ENCODE data around the gene TMEM72. TPM values are rescaled to one million over a fixed set of nuclear protein-coding genes. Genes with fewer than 3 reads are reported as not detected.

The TMEM72 gene
- total and polyA plus RNA-seq, 2 of the 13 experiments (the other 11 are each of a cell fraction or from before 2014, with no cell fraction given), result 0.04 TPM; not detected in 1

DNA sequence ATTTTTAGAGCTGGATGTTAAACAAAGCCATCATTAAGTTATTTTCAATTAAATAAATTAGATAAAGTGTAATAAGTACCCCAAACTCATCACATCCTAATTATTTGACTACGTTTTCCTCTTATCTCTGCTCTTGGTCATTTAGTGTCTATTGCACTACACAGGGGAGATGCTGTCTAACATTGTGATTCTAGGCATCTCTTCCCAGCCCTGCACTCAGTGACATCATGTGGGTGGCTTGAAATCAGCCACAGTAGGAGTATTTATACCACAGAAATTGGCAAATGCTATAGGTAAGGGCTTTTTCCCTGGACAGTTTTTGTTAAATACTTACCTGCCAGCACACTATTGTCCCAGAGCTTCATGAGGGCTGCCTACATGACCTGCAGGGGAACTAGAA lies 21.3 kb upstream of the TMEM72 start:
- Histone ChIP-seq H3K27me3 (ENCODE audit: control insufficient read depth in 1 of 2, insufficient read depth in 2 of 2, low read length in 2 of 2) (peaks cover 0 to 12% of the 10 kb centered on the region in 2 experiments; a peak in 1 of 5 replicates), H2AFZ (ENCODE audit: low read length) (no peak overlapping the region), H3K79me2 (ENCODE audit: insufficient read depth, low read length) (no peaks in the 10 kb centered on the region), H3K27ac (ENCODE audit: extremely low read length, insufficient read depth, low read length) (no peak overlapping the region), H3K4me1 (ENCODE audit: insufficient read depth, low read length) (no peaks in the 10 kb centered on the region), H3K4me3 (replicated peaks in 1 of 3; ENCODE audit: insufficient read depth in 1 of 3, low read depth in 2 of 3, low read length in 3 of 3) (no peak overlapping the region), H3K4me2 (ENCODE audit: low read depth, low read length) (no peak overlapping the region), H4K20me1 (ENCODE audit: insufficient read depth, low read length) (no peaks in the 10 kb centered on the region), H3K36me3 (replicated peaks in 1 of 2; ENCODE audit: control insufficient read depth in 1 of 2, insufficient read depth in 2 of 2, low read length in 2 of 2) (no peaks in the 10 kb centered on the region), H3K9ac (ENCODE audit: insufficient read depth, low read depth, low read length) (no peak overlapping the region), H3K9me3 (ENCODE audit: low read length) (no peaks in the 10 kb centered on the region)
- FAIRE-seq (no peak), ATAC-seq (no peak), DNase-seq (ENCODE audit: low spot score) (no peak)
- WGBS (ENCODE audit: low lambda C conversion rate), result 0% methylated on average over 1 of the region's 1 CpG
- TF ChIP-seq, protein P1, sequence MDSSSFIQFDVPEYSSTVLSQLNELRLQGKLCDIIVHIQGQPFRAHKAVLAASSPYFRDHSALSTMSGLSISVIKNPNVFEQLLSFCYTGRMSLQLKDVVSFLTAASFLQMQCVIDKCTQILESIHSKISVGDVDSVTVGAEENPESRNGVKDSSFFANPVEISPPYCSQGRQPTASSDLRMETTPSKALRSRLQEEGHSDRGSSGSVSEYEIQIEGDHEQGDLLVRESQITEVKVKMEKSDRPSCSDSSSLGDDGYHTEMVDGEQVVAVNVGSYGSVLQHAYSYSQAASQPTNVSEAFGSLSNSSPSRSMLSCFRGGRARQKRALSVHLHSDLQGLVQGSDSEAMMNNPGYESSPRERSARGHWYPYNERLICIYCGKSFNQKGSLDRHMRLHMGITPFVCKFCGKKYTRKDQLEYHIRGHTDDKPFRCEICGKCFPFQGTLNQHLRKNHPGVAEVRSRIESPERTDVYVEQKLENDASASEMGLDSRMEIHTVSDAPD (CRISPR knock-in tag; IDR thresholded peaks at IDR 0.05), result no peak
- TF ChIP-seq, protein P2, sequence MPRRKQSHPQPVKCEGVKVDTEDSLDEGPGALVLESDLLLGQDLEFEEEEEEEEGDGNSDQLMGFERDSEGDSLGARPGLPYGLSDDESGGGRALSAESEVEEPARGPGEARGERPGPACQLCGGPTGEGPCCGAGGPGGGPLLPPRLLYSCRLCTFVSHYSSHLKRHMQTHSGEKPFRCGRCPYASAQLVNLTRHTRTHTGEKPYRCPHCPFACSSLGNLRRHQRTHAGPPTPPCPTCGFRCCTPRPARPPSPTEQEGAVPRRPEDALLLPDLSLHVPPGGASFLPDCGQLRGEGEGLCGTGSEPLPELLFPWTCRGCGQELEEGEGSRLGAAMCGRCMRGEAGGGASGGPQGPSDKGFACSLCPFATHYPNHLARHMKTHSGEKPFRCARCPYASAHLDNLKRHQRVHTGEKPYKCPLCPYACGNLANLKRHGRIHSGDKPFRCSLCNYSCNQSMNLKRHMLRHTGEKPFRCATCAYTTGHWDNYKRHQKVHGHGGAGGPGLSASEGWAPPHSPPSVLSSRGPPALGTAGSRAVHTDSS (CRISPR knock-in tag; conservative IDR thresholded peaks at IDR 0.05), result no peak
- no peak for TF ChIP-seq CEBPG (CRISPR knock-in tag; IDR thresholded peaks at IDR 0.05)
- no peak for TF ChIP-seq ZNF670 (CRISPR knock-in tag; IDR thresholded peaks at IDR 0.05; ENCODE audit: borderline replicate concordance)
- TF ChIP-seq ZNF292 (CRISPR knock-in tag; IDR thresholded peaks at IDR 0.05; ENCODE audit: borderline replicate concordance, low read depth), result no peak
- TF ChIP-seq, protein P3, sequence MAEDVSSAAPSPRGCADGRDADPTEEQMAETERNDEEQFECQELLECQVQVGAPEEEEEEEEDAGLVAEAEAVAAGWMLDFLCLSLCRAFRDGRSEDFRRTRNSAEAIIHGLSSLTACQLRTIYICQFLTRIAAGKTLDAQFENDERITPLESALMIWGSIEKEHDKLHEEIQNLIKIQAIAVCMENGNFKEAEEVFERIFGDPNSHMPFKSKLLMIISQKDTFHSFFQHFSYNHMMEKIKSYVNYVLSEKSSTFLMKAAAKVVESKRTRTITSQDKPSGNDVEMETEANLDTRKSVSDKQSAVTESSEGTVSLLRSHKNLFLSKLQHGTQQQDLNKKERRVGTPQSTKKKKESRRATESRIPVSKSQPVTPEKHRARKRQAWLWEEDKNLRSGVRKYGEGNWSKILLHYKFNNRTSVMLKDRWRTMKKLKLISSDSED (CRISPR knock-in tag; IDR thresholded peaks at IDR 0.05), result no peak
- TF ChIP-seq ARNT (IDR thresholded peaks at IDR 0.05), result no peak
- TF ChIP-seq CENPX (CRISPR knock-in tag; IDR thresholded peaks at IDR 0.05), result no peak
- no peak for TF ChIP-seq ZFY (CRISPR knock-in tag; IDR thresholded peaks at IDR 0.05)
- TF ChIP-seq, protein P4, sequence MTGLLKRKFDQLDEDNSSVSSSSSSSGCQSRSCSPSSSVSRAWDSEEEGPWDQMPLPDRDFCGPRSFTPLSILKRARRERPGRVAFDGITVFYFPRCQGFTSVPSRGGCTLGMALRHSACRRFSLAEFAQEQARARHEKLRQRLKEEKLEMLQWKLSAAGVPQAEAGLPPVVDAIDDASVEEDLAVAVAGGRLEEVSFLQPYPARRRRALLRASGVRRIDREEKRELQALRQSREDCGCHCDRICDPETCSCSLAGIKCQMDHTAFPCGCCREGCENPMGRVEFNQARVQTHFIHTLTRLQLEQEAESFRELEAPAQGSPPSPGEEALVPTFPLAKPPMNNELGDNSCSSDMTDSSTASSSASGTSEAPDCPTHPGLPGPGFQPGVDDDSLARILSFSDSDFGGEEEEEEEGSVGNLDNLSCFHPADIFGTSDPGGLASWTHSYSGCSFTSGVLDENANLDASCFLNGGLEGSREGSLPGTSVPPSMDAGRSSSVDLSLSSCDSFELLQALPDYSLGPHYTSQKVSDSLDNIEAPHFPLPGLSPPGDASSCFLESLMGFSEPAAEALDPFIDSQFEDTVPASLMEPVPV (CRISPR knock-in tag; IDR thresholded peaks at IDR 0.05), result no peak
- TF ChIP-seq, protein P5, sequence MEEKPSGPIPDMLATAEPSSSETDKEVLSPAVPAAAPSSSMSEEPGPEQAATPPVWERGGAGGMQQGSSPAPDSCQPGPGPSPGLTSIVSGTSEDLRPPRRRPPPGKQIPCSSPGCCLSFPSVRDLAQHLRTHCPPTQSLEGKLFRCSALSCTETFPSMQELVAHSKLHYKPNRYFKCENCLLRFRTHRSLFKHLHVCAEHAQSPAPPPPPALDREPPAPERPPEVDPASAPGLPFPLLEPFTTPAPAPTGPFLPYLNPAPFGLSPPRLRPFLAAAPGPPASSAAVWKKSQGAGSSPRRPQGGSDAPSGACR (CRISPR knock-in tag; IDR thresholded peaks at IDR 0.05), result no peak
- TF ChIP-seq ELF1 (CRISPR knock-in tag; IDR thresholded peaks at IDR 0.05), result no peak
- in situ Hi-C loops (cut with HindIII; ENCODE audit: extremely low pct_ligation_motif_present, low pct_unique_long_range_greater_than_20kb) (no loop called here), intact Hi-C loops (cut with micrococcal nuclease; ENCODE audit: unreplicated experiment) (no loop called here)
- ChIA-PET CTCF (ENCODE audit: low intra/inter-chr PET ratio, low total read pairs) (no interaction called here), POLR2A (no interaction called here)
- BruUV-seq (replicated peaks), result no TSS peak
